PC-3 (cell line): ENCODE results near the gene NSA2. TPM values are rescaled to one million over a fixed set of nuclear protein-coding genes. Genes with fewer than 3 reads are reported as not detected.

ENCODE experiments used
- total RNA-seq: library from RNA; depleted of rRNA; stranded (reverse); fragments of >200 nt; gene quantifications from 2 replicates; pipeline ENCODE4 v1.2.3, GENCODE V29; 2014; rRNA removed

Gene NSA2
- total RNA-seq, 1 experiment from 2014 or later: 51.5 TPM

Other genes starting within 250 kb of the NSA2 start
- 24.5 TPM in 2 replicates for gene ENC1, start 126.5 kb upstream of the NSA2 start, total RNA-seq
- gene HEXB, start 82.0 kb upstream of the NSA2 start, total RNA-seq: 91.5 and 131 TPM in 2 replicates
- 18.9 and 36.8 TPM in 2 replicates for gene GFM2, start 132 bp upstream of the NSA2 start, total RNA-seq
- gene FAM169A, start 99.1 kb downstream of the NSA2 start, total RNA-seq: 10.6 and 11.2 TPM in 2 replicates